H9 (cell line): ENCODE results near the gene AMER2. TPM values are rescaled to one million over a fixed set of nuclear protein-coding genes. Genes with fewer than 3 reads are reported as not detected.

Experiments used
- DNase-seq: peaks from one replicate; pipeline ENCODE4 v3.0.0-alpha.2; 2017
- H2AFZ ChIP-seq: one replicate; pipeline ENCODE4 v1.6.1; 2013; ENCODE audit warnings: mild to moderate bottlenecking, low read length, control low read depth, moderate library complexity
- H2AK5ac ChIP-seq: 2 replicates; pipeline ENCODE4 v1.6.1; 2013; ENCODE audit warnings: low read length, control low read depth, mixed read lengths; ENCODE audit not compliant: insufficient read length
- H2BK120ac ChIP-seq: one replicate; pipeline ENCODE4 v1.6.1; 2013; ENCODE audit warnings: low read depth, mild to moderate bottlenecking, low read length, control low read depth, inconsistent platforms; ENCODE audit not compliant: poor library complexity, severe bottlenecking
- H2BK12ac ChIP-seq: 2 replicates; pipeline ENCODE4 v1.6.1; 2013; ENCODE audit warnings: low read length, control low read depth, mixed read lengths, low read depth; ENCODE audit not compliant: insufficient read length
- H2BK15ac ChIP-seq: 2 replicates; pipeline ENCODE4 v1.6.1; 2013; ENCODE audit warnings: low read depth, low read length, control low read depth
- H2BK20ac ChIP-seq: one replicate; pipeline ENCODE4 v1.6.1; 2013; ENCODE audit warnings: low read depth, mild to moderate bottlenecking, low read length, control low read depth, inconsistent platforms; ENCODE audit not compliant: poor library complexity, severe bottlenecking
- H2BK5ac ChIP-seq: 2 replicates; pipeline ENCODE4 v1.6.1; 2013; ENCODE audit warnings: low read length, control low read depth, mixed read lengths; ENCODE audit not compliant: insufficient read length
- H3K14ac ChIP-seq: 2 replicates; pipeline ENCODE4 v1.6.1; 2013; ENCODE audit warnings: low read length, control low read depth; ENCODE audit not compliant: insufficient read depth
- H3K18ac ChIP-seq: 2 replicates; pipeline ENCODE4 v1.6.1; 2013; ENCODE audit warnings: low read depth, mild to moderate bottlenecking, mixed read lengths, low read length, control low read depth; ENCODE audit not compliant: insufficient read length
- H3K23ac ChIP-seq: 2 replicates; pipeline ENCODE4 v1.6.1; 2013; ENCODE audit warnings: low read length, control low read depth, mixed read lengths, low read depth; ENCODE audit not compliant: insufficient read length
- H3K23me2 ChIP-seq: 2 replicates; pipeline ENCODE4 v1.6.1; 2013; ENCODE audit warnings: low read depth, mild to moderate bottlenecking, mixed read lengths, low read length, control low read depth; ENCODE audit not compliant: insufficient read length, poor library complexity, severe bottlenecking
- H3K27ac ChIP-seq: 2 replicates; pipeline ENCODE4 v1.5.1; 2013; ENCODE audit warnings: low read length, control low read depth, mixed read lengths, low read depth; ENCODE audit not compliant: insufficient read length
- H3K27me3 ChIP-seq: 2 replicates; pipeline ENCODE4 v1.6.1; 2013; ENCODE audit warnings: low read length, control low read depth, inconsistent platforms; ENCODE audit not compliant: insufficient read depth
- H3K4ac ChIP-seq: 2 replicates; pipeline ENCODE4 v1.6.1; 2013; ENCODE audit warnings: low read depth, mild to moderate bottlenecking, control low read depth, inconsistent platforms, low read length, moderate library complexity
- H3K4me1 ChIP-seq: 2 replicates; pipeline ENCODE4 v1.6.1; 2013; ENCODE audit warnings: low read length, control low read depth, inconsistent platforms; ENCODE audit not compliant: insufficient read depth
- H3K4me2 ChIP-seq: 2 replicates; pipeline ENCODE4 v1.6.1; 2013; ENCODE audit warnings: low read length, control low read depth, mixed read lengths; ENCODE audit not compliant: insufficient read length, insufficient read depth
- H3K56ac ChIP-seq: 2 replicates; pipeline ENCODE4 v1.6.1; 2013; ENCODE audit warnings: low read depth, mild to moderate bottlenecking, mixed read lengths, low read length, control low read depth; ENCODE audit not compliant: insufficient read length
- H3K79me1 ChIP-seq: 2 replicates; pipeline ENCODE4 v1.6.1; 2013; ENCODE audit warnings: low read depth, mild to moderate bottlenecking, moderate library complexity, low read length, control low read depth, inconsistent platforms; ENCODE audit not compliant: insufficient read depth, poor library complexity, severe bottlenecking
- H3K79me2 ChIP-seq: 2 replicates; pipeline ENCODE4 v1.6.1; 2013; ENCODE audit warnings: low read length, control low read depth, inconsistent platforms; ENCODE audit not compliant: insufficient read depth
- H3K9ac ChIP-seq: 2 replicates; pipeline ENCODE4 v1.6.1; 2013; ENCODE audit warnings: low read length, control low read depth, mixed read lengths; ENCODE audit not compliant: insufficient read length; ENCODE audit errors: extremely low read depth
- H3K9me3 ChIP-seq: one replicate; pipeline ENCODE4 v1.6.1; 2013; ENCODE audit warnings: low read depth, low read length, inconsistent platforms; ENCODE audit not compliant: control insufficient read depth
- H3T11ph ChIP-seq: one replicate; pipeline ENCODE4 v1.6.1; 2013; ENCODE audit warnings: mild to moderate bottlenecking, low read length, control low read depth, inconsistent platforms
- H4K20me1 ChIP-seq: one replicate; pipeline ENCODE4 v1.6.1; 2013; ENCODE audit not compliant: control insufficient read depth, insufficient read length, insufficient read depth
- H4K5ac ChIP-seq: 2 replicates; pipeline ENCODE4 v1.6.1; 2013; ENCODE audit warnings: low read depth, mild to moderate bottlenecking, mixed read lengths, low read length, control low read depth; ENCODE audit not compliant: insufficient read length
- H4K8ac ChIP-seq: replicated peaks from 2 replicates; pipeline ENCODE4 v1.6.1; 2013; ENCODE audit warnings: low read length, control low read depth, mixed read lengths, low read depth; ENCODE audit not compliant: insufficient read length
- H4K91ac ChIP-seq: 2 replicates; pipeline ENCODE4 v1.6.1; 2013; ENCODE audit warnings: low read depth, mild to moderate bottlenecking, moderate library complexity, mixed read lengths, low read length, control low read depth; ENCODE audit not compliant: insufficient read length
- H3K27ac Mint-ChIP-seq, 3 experiments: 2 replicates in 2 of 3; 3 replicates in 1 of 3; pipeline ENCODE4 v1.8.0; 2020 to 2021; ENCODE audit warnings: mixed read lengths in 3 of 3, mild to moderate bottlenecking in 1 of 3, moderate library complexity in 1 of 3
- H3K27me3 Mint-ChIP-seq: 2 replicates; pipeline ENCODE4 v1.8.0; 2021; ENCODE audit warnings: low read depth, mild to moderate bottlenecking, moderate library complexity, mixed read lengths
- H3K36me3 Mint-ChIP-seq, 3 experiments: 2 replicates in 2 of 3; 3 replicates in 1 of 3; pipeline ENCODE4 v1.8.0; 2020 to 2021; ENCODE audit warnings: low read depth in 3 of 3, mixed read lengths in 3 of 3; ENCODE audit not compliant: insufficient read depth in 1 of 3
- H3K4me1 Mint-ChIP-seq, 2 experiments: 2 replicates each; pipeline ENCODE4 v1.8.0; 2020; ENCODE audit warnings: mixed read lengths in 2 of 2
- H3K4me3 Mint-ChIP-seq, 2 experiments: 2 replicates in 1 of 2; 3 replicates in 1 of 2; pipeline ENCODE4 v1.8.0; 2020 to 2021; ENCODE audit warnings: mild to moderate bottlenecking in 2 of 2, mixed read lengths in 2 of 2, moderate library complexity in 1 of 2
- H3K9me3 Mint-ChIP-seq, 2 experiments: 2 replicates in 1 of 2; 3 replicates in 1 of 2; pipeline ENCODE4 v1.8.0; 2020; ENCODE audit warnings: mild to moderate bottlenecking in 2 of 2, mixed read lengths in 2 of 2, moderate library complexity in 1 of 2
- CTCF ChIP-seq: fragments of 200-600 bp; sonication (generic); conservative IDR thresholded peaks from 3 replicates; pipeline ENCODE4 v1.8.0; 2021; ENCODE audit warnings: antibody characterized with exemption, mild to moderate bottlenecking
- WGBS: extraction: QIAGEN DNeasy Blood & Tissue Kit; methylation state at CpG from one replicate; pipeline ENCODE4 v1.1.7; 2013; ENCODE audit warnings: missing lambda C conversion rate, low lambda C conversion rate, mixed read lengths; ENCODE audit not compliant: insufficient read length; ENCODE audit errors: extremely low coverage; 5-methylcytosine and 5-hydroxymethylcytosine counted together
- total RNA-seq: library from RNA; stranded (reverse); gene quantifications from 2 replicates; pipeline ENCODE4 v1.2.1, GENCODE V29; 2021

The AMER2 gene
- total RNA-seq, 1 experiment from 2014 or later: 0.02 TPM

- no peak overlapping the region for H2BK5ac ChIP-seq
- DNase-seq: no peak
- no peaks in the 10 kb centered on the region for H3K27me3 ChIP-seq
- no peak overlapping the region for H3K4ac ChIP-seq
- H2BK12ac ChIP-seq: no peak overlapping the region
- no peaks in the 10 kb centered on the region for H4K20me1 ChIP-seq
- H3K56ac ChIP-seq: no peak overlapping the region
- no peak overlapping the region for H2AFZ ChIP-seq
- no peak overlapping the region for H2BK15ac ChIP-seq
- no peak overlapping the region for H3K4me3 Mint-ChIP-seq
- H3K27ac Mint-ChIP-seq: no peak overlapping the region
- no peak for TF ChIP-seq CTCF
- H3K14ac ChIP-seq: no peak overlapping the region
- no peak overlapping the region for H3K18ac ChIP-seq
- no peaks in the 10 kb centered on the region for H3K9me3 ChIP-seq
- H3K23ac ChIP-seq: no peak overlapping the region
- H3K27ac ChIP-seq: no peak overlapping the region
- no peak overlapping the region for H4K5ac ChIP-seq
- H3K27me3 Mint-ChIP-seq: no peaks in the 10 kb centered on the region
- H2BK120ac ChIP-seq: no peak overlapping the region
- H2BK20ac ChIP-seq: no peak overlapping the region
- no peak overlapping the region for H3K4me2 ChIP-seq
- peaks cover 2% of the 10 kb centered on the region in 2 experiments; a peak in 1 of 5 replicates for H3K9me3 Mint-ChIP-seq
- no peak overlapping the region for H3T11ph ChIP-seq
- H4K91ac ChIP-seq: no peak overlapping the region
- no peak overlapping the region for H3K9ac ChIP-seq
- H4K8ac ChIP-seq: no peak overlapping the region
- H3K79me1 ChIP-seq: no peaks in the 10 kb centered on the region
- peaks cover 7% of the 10 kb centered on the region; the same call in 1 of the 2 replicates for H3K4me1 ChIP-seq
- WGBS: no CpG with 5 or more reads among the region's 2 CpGs
- H2AK5ac ChIP-seq: no peak overlapping the region
- no peaks in the 10 kb centered on the region for H3K79me2 ChIP-seq
- no peaks in the 10 kb centered on the region for H3K23me2 ChIP-seq
- H3K4me1 Mint-ChIP-seq: peaks cover 20 to 21% of the 10 kb centered on the region in 2 experiments
- H3K36me3 Mint-ChIP-seq: no peaks in the 10 kb centered on the region; a peak in 2 of 7 replicates
Observed at GRCh38 chr13:25157681-25158080, 14.4 kb downstream of the AMER2 start.
